HG03095 (cell line): ENCODE measurements around the gene TMC7.

Source experiments
- ATAC-seq: cut with Tn5 transposase; IDR thresholded peaks from one replicate; pipeline ENCODE4 v1.9.1; 2021; ENCODE audit warnings: moderate library complexity; ENCODE audit not compliant: unreplicated experiment

Gene TMC7

DNA sequence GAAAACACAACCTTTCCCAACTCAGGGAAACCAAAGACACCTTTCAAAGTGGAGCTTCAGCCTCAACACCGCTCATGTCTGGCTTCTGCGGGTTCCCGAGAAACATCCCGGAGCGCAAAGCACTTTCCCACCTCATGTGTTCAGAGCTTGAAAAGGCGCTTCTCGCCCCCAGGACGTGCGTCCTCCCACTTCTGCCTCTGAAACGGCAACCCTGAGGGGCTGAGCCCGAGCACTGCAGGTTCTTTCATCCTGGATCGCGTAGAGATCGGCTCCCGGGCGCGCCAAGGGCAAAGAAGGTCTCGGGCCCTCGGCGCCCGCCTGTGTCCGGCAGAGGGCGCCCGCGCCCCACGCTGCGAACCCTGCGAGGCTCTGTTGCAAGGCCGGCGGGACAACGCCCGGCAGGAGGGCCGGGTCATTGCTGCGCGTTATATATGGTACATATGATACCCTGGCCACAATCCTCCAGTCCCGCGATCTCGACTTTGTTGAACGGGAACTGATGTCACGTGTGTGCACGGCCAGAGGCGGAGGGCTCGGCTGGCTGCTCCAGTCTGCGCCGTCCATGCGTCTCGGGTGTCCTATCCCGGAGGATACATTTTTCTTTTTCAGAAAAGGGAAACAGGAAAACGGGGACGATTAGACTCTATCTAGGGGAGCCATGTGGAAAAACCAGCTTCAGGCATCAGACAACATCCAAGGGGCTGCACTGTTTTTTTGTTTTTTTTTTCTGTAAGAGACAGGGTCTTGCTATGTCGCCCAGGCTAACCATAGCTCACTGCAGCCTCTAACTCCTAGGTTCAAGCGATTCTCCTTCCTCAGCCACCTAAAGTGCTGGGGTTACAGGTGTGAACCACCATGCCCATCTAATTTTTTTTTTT is 102.8 kb downstream of the TMC7 start:
- peak; percentile 74 for ATAC-seq

DNA sequence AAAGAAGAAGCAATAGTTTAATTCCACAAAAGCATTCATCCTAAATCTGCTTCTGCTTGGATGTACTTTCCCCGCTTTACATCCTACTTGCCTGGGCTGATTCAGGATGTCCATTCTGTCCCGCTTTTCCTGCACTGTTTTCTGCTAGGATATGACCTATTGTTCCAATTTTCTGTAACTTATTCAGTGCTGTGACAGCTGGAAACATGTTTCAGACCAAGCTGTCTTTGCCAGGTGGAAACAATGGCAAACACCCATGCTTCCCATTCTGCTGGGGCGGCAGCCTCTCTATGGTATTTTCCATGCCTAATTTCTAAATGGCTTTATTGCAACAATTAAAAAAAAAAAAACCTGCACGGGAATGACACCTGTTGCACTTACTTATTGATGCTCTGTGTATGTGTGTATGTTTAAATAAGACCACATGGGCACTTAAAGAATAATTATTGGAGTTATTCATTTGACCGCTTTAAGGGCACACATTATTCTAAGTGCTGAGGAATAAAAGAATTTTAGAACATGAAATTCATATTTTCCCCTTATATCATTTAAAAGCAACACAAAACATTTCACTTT is 104.7 kb downstream of the TMC7 start:
- no peak for ATAC-seq

DNA sequence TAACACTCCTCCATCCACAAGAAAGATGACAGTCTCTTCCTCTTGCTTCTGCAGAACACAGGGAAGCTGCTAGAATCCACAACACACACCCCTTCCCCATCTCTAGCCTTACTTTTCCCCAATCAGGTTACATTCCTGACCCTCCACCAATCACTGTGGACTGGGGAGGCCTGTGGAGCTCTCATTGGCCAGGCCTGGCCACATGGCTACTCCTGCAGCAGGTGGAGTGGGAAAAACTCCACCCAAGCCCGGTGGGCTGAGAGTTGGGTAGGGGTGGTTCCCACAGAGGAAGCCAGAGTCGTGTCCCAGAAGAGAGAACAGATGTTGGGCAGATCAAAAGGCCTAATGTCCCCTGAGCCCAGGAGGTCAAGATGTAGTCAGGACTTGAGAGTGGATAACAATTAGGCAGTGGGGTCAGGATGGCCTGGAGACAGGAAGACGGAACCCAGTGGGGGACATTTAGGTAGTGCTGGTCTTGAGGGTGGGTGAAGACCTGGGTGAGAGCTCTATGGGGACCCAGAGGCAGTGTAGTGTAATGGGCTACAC is 105.7 kb downstream of the TMC7 start:
- no peak for ATAC-seq

DNA sequence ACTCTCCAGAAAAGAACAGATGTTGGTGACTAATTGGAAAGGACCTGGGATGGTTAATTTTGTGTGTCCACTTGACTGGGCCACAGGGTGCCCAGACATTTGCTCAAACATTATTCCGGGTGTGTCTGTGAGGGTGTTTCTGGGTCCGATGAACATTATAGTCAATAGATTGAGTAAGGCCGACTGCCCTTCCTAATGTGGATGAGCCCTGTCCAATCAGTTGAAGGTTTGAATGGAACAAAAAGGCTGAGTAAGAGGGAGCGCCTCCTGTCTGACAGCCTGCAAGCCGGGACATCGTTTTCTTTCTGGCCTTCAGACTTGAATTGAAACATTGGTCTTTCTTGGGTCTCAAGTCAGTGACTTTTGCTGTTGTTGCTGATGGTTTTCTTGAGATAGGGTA is 107.2 kb downstream of the TMC7 start:
- ATAC-seq = no peak

DNA sequence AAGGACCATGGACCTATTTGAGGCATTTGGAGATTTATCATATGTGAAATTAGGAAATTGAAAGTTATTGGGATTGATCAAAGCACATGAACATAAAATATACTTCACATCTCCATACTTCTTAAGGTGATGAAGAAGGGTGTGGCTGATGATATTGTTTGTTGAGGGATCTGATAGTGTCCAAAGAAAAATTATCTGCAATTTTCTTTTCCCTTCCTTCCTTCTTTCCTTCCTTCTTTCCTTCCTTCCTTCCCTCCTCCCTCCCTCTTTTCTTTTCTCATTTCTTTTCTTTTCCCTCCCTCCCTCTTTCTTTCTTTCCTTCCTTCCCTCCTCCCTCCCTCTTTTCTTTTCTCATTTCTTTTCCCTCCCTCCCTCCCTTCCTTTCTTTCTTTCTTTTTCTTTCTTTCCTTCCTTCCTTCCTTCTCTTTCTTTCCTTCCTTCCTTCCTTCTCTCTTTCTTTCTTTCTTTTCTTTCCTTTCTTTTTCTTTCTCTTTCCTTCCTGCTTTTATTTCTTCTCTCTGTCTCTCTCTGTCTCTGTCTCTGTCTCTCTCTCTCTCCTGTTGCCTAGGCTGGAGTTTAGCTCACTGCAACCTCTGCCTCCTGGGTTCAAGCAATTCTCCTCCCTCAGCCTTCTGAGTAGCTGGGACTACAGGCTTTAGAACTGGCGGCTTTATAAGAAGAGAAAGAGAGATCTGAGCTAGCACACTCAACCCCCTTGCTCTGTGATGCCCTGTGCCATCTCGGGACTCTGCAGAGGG is 109.1 kb downstream of the TMC7 start:
- no peak for ATAC-seq

DNA sequence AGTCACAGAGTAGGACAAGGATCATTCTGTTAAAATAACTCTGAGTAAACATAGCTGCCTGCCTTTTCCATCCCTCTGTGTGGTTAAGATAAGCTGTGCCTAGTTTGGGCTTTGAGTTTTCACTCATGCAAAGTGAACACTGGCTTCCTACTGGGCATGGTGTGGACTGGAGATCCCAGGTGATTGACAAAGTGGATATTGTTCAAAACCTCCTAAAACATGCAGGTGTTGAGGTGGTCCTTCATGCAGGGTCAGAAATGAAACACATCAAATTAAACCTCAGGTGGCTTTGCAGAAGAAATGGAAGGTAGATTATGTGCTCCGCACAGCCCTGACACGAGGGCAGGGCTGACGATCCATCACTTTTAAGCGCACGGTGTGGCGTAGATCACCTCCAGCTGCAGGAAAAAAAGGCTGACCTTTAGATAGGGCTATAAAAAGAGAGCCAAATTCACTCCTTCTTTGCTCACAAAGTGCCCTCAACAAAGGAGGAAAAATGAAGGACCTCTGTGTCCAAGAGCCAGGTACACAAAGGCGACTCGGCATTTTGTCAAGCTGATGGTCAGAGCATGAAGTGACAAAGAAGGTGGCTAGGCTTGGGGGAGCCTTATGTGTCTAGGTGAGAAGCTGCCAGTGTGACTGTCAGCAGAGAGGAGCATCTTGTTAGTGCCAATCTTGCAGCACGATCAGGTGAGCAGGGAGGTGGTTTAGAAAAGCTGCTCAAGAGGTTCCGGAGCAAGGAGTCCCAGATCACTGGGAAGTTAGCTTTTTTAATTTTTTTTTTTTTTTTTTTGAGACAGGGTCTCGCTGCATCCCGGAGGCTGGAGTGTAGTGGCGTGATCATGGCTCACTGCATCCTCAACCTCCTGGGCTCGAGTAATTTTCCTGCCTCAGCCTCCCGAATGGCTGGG is 110.2 kb downstream of the TMC7 start:
- no peak for ATAC-seq

DNA sequence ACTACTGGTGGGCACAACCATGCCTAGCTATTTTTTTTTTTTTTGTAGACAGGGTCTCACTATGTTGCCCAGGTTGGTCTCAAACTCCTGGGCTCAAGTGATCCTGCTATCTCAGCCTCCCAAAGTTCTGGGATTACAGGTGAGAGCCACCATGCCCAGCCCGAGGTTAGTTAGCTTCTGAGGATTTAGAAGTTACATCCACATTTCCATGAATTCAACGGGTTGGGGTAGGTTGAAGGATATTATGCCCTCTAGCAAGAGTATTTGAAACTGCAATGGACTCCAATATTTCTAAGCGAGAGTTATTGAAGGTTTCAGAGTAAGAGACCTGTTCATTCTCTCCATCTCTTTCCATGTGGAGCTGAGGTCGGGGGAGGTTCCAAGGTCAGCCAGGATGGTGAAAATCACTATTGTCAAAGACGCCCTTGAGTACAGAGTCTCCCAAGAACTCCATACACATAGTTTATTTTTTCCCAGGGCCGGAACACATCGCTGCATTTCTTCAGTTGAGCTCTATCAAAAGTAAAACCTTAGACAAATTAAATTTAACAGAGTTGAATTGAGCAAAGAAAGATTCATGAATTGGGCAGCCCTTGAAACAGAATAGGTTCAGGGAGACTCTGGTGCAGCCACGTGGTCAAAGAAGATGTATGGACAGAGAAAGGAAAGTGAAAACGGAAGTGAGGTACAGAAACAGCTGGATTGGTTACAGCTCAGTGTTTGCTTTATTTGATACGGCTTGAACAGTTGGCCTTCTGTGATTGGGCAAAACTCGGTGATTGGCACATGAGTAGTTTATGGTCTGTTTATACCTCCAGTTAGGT is 111.0 kb downstream of the TMC7 start:
- no peak for ATAC-seq

DNA sequence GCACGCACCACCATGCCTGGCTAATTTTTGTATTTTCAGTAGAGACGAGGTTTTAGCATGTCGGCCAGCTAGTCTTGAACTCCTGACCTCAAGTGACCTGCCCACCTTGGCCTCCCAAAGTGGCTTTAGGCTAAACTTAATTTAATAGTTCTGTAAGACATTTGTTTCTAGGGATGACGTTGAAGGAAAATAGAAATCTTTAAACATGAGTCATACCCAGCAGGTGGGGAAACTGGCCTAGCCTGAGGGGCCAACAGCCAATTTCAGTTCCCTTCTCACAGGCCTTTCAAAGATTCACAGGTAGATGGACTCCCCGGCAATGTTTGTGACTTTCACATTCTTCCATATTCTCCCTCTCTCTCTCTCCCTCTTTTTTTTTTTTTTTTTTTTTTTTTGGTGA is 111.9 kb downstream of the TMC7 start:
- ATAC-seq = no peak

DNA sequence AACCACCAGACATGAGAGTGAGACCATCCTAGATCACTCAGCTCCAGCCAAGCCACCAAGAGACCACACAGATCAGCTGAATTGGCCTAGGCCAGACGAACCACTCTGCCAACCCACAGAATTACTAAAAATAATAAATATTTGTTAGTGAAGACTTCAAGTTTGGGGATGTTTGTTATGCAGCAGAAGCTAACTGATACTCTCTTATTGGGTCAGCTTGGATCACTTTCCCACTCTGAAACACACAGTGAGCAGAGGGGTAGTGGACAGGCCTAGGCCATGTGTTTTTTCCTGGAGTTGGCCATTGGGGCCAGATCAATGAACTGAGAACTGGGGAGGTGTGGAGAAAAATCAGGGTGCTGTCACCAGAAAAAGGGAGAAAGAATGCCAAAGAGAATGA is 114.4 kb downstream of the TMC7 start:
- ATAC-seq = no peak

DNA sequence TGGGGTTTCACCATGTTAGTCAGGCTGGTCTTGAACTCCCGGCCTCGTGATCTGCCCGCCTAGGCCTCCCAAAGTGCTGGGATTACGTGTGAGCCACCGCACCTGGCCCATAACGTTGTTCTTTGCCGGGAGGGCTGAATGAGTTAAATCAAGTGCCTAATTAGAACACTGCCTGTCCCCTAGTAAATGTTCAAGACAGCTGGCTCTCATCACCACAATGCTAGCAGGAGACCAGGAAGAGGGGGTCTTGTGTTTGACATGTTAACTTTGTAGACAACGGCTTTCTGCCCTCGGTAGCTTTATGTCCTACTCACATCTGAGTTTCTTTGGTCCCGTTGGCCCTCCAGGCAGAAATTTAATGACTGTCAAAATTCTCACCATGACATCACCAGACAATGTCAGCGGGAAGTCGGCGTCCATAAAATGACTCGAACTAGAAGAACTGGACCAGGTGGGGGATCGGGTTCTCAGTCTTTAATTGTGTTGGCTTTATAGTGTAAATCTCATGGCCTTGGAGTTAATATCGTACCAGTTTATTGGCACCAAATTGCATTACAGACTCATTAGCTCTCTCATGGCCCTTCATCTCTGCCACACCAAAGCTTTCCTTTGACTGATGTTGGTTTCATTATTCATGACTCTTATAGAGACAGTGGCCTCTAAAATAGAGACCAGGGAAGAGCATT is 118.6 kb downstream of the TMC7 start:
- no peak for ATAC-seq

DNA sequence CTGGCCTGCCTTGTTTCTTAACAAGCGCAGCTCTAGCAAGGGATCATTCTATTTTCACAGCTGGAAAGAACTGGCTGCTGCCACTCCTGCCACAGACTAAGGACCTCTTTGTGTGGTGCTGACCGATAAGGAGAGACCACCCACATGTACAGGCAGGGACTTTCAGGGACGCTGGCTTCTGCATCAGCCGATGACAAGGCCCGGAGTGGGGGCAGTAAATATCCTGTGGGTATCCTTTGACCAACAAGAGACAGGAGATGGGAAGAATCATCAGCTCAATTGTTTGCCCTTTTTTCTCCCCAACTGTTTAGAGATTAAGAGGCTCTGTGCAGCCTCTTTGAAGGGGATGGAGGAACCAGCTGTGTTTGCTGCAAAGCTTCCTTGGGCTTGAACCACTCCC is 120.9 kb downstream of the TMC7 start:
- no peak for ATAC-seq

DNA sequence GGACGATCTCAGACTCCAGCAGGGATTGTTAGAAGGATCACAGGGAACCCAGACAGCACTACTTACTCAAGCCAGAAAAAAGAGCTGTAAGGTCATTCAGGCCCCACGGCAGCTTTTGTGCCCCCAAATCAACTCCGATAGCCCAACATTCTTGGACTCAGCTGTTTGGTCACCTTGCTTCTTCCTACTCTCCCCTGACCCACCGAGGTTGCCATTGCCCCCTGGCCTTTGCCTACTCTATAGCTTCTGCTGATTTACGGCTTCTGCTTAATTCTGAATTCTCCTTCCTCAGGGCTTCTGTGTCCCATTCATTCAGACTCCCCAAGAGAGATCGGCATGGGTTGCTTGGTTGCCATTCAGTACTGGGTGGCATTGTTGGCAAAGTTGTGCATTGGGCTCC is 121.4 kb downstream of the TMC7 start:
- no peak for ATAC-seq

DNA sequence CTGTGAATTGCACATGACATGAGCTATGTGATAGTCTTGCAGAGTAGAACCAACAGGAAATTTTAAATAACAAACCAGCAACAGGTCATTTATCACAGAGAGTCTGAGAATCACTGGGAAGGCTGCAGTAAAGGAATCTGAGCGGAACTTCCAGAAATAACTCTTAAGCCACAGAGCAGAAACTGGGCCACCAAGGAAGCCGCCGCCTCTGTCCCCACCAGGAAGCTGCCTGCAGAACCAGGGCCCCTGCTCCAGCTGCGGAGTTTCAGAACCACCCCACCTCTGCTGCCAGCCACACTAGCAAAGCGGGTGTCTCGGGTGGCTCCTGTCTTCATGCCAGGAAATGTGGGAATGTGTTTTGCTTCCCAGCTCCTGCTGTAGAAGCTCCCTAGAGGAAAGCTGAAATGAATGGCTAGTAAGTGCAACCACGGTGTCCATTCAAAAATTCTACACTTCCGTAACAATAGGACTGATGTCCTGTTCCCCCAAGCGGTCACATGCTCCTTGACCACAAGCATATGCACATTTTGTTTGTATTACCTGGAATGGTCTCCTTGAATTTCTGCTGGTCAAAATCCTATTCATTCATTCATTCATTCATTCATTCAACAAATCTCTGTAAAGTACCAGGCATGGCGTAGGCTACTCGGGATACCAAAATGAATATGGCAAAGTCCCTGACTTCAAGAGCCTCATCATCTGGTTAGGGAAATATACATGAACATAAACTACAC is 122.3 kb downstream of the TMC7 start:
- no peak for ATAC-seq

DNA sequence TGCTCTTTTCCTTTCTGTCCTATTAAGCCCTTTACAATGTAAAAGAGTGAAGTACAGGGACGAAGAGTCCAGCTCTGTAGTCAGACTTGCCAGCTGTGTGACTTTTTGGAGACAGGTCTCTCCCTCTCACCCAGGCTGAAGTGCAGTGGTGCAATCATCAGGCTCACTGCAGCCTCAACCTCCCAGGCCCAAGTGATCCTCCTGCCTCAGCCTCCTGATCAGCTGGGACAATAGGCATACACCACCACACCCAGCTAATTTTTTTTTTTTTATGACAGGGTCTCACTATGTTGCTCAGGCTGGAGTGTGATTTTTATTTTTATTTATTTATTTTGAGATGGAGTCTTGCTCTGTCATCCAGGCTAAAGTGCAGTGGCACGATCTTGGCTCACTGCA is 122.9 kb downstream of the TMC7 start:
- ATAC-seq = no peak

DNA sequence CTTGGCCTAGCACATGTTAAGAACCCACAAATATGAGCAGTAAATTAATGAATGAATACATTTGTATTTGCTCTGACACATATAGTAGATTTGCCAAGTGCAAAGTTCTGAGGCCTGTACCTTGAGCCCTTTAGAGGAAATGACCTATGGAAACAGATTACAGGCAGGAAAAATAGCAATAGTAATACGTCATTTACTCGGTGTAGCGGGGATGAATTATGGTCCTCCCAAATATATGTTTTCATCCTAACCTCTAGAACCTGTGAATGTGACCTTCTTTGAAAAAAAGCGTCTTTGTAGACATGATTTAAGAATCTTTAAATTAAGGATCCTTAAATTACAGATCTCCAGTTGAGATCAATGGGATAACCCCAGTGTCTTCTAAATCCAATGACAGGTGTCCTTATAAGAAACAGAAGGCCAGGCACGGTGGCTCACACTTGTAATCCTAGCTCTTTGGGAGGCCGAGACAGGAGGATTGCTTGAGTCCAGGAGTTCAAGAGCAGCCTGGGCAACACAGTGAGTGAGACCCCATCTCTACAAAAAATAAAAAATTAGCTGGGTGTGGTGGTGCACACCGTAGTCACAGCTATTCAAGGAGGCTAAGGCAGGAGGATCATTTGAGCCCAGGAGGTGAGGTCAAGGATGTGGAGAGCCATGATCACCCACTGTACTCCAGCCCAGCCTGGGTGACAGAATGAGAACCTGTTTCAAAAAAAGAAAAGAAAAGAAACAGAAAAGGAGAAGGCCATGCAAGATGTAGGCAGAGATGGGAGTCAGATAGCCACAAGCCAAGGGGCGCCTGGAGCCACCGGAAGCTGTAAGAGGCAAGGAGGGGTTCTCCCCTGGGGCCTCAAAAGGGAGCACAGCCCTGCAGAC is 124.9 kb downstream of the TMC7 start:
- no peak for ATAC-seq

DNA sequence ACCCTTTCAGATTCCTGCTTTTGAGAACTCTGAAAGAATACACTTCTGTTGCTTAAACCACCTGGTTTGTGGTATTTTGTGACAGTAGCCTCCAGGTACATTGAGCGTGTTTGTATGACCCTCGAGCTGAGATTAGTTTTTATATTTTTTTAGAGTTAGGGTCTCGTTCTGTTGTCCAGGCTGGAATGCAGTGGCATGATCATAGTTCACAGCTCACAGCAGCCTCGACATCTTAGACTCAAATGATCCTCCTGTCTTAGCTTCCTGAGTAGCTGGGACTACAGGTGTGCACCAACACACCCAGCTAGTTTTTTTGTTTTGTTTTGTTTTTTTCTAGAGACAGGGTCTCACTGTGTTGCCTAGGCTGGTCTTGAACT is 125.5 kb downstream of the TMC7 start:
- ATAC-seq = no peak

DNA sequence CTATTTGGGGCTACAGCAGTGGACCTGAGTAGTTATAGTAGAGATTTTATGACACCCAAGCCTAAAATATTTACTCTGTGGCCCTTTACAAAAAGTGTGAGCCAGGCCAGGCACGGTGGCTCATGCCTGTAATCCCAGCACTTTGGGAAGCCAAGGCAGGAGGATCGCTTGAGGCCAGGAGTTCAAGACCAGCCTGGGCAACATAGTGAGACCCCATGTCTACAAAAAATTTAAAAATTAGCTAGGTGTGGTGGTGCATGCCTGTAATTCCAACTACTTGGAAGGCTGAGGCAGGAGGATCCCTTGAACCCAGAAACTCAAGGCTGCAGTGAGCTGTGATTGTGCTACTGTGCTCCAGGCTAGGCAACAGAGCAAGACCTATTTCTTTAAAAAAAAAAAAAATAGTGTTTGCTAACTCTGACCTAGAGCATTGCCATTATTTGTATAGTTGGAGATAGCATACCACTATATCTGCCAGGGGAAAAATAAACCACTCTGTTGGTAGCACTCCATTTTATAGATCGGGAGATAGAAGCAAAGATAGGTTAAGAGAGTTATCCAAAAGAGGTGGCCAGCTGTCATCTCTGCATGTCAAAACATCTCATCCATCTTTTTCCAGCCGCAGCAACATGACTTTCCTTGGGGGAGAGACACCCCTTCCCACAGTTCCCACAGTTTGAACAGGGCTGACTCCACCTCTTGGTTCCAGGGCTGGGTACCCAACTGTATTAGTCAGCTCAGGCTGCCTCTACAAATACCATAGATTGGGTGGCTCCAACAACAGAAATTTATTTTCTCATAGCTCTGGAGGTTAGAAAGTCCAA is 127.0 kb downstream of the TMC7 start:
- ATAC-seq = no peak
